NCI-H2107 treated with DMSO at 0.1 percent for 48 hours (cell line): ENCODE data around the gene MTRF1.

Source experiments
- DNase-seq: peaks from one replicate; lab custom pipeline; 2025; ENCODE audit not compliant: unreplicated experiment; lab: John Stamatoyannopoulos, UW

MTRF1 gene

GRCh38 chr13:41263261-41263971 is at the start of gene MTRF1:
Gene MTRF1 (minus strand): TSS chr13:41263576. CDS start chr13:41260907, 2,669 bp downstream.
- DNase-seq, result peak; percentile 67

DNA sequence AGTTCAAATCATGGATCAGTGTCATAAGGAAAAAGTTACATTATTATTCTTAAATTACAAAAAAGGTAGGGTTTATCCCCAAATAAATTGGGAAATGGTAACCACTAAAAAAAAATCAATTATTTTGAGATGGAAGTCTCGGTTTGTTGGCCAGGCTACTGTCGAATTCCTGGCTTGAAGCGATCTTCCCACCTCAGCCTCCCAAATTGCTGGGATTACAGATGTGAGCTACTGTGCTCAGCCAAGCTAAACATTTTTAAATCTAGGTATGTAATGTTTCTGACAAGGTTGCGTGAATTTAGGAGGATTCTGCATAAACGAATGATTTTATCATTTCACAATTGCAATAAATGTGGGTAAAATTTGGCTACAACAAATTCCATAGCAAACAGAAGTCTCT is 49.7 kb upstream of the MTRF1 start:
- DNase-seq, result no peak

GRCh38 chr13:41312176-41312500 is 48.8 kb upstream of the MTRF1 start:
- peak; percentile 2 for DNase-seq

- DNase-seq, result no peak
These were observed 48.2 kb upstream of the MTRF1 start for GRCh38 chr13:41311406-41312175.

DNA sequence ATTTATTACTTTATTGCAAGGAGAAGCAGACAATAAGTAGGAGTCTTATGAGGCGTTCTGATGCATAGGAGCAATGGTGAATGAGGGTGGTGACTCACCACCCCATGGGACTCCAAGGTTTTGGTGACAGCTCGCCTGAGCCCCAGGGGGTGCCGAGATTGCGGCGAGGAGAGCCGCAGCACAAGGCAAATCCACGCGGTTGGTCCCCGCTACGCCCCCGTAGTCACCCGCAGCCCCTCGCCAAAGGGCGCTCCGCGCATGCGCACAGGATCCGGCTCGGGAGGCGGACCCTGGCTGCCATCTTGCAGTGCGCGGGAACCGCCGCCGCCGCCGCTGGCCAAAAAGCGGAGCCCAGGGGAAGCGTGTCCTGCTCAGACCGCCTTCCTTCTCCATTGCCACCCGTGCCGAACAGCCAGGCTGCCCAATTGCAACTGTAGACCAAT is 47.6 kb upstream of the MTRF1 start, which contains the start of gene NAA16:
TSS of gene NAA16 (plus strand) at position 305 of the 443 bp plus-strand sequence. CDS start 262 bp downstream, outside the sequence.
- DNase-seq, result peak; percentile 65

- DNase-seq, result no peak
These were observed 44.7 kb upstream of the MTRF1 start for GRCh38 chr13:41307884-41308640.

DNA sequence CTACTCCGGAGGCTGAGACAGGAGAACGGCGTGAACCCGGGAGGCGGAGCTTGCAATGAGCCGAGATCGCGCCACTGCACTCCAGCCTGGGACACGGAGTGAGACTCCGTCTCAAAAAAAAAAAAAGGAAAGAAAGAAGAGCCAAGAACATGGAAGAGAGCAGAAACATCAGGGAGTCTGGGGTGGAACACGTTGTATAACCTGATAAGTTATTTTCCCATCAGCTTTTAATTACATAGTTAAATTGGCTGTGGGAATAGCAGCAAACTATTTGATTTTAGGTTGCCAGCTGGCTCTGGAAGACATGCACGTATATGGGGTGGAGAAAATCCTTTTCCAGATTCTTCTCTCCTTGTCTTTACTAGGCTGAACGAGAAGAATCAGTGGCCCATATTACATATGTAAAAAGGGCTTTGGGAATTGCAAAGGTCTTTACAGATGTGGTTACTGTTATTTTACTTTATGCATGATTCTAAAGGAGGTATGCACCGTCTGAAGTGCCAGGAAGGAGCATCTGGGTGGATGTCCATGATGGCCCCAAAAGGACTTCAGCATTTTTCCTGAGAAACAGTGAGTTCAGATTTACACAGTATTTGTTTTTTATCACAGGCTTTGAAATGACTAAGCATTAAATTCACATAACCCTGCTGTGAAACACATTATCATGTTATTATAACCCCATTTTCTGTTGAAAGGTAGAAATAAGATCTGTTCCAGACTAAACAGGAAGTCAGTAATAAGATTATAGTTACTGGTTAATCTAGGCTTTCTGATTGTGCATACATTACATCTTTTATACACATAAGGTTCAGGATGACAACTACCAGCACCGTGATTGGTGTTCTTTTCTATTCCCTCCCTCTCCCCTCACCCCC is 43.1 kb upstream of the MTRF1 start:
- DNase-seq, result no peak

- DNase-seq, result no peak
These were observed 41.2 kb upstream of the MTRF1 start for GRCh38 chr13:41304551-41304950.

GRCh38 chr13:41302743-41303142 is 39.4 kb upstream of the MTRF1 start:
- no peak for DNase-seq

GRCh38 chr13:41299316-41300094 is 36.1 kb upstream of the MTRF1 start:
- DNase-seq, result no peak

- no peak for DNase-seq
These were observed 33.7 kb upstream of the MTRF1 start for GRCh38 chr13:41296879-41297646.

GRCh38 chr13:41295973-41296372 is 32.6 kb upstream of the MTRF1 start:
- no peak for DNase-seq

GRCh38 chr13:41294914-41295313 is 31.5 kb upstream of the MTRF1 start:
- no peak for DNase-seq

DNA sequence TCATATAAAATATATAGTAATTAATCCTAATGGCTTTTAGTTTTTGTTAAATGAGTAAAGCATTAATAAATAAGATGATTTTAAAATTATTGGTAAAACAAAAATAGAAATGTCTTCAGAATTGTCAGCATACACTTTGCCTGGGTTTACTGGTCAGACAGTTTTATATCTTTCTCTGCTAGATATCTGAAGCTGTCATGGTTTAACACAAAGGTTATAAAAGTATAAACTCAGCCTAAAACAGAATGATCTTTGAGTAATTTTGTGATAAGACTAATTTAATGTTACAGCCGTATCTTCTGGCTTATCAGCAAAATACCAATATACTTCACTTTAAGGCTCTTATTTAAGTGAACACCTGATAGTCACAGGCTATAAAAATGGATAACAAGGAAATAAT is 29.9 kb upstream of the MTRF1 start:
- no peak for DNase-seq

GRCh38 chr13:41291246-41291645 is 27.9 kb upstream of the MTRF1 start:
- no peak for DNase-seq

DNA sequence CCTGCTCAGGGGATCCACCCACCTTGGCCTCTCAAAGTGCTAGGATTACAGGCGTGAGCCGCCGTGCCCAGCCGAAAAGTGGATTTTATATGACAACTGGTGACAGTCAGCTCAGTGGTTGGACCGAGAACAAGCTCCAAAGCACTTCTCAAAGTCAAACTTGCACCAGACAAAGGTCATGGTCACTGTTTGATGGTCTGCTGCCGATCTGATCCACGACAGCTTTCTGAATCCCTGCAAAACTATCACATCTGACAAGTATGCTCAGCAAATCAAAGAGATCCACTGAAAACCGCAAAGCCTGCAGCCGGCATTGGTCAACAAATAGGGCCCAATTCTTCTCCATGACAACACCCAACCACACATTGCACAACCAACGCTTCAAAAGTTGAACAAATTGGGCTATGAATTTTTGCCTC is 26.1 kb upstream of the MTRF1 start:
- no peak for DNase-seq

- DNase-seq, result no peak
These were observed 23.0 kb upstream of the MTRF1 start for GRCh38 chr13:41286370-41286769.

GRCh38 chr13:41284512-41285288 is 21.3 kb upstream of the MTRF1 start:
- no peak for DNase-seq
